Activated CD4-positive, CD25-positive, alpha-beta regulatory T cell treated with anti-CD3 and anti-CD28 coated beads, Interleukin-2, amount 50 U/mL, for 24 hours (primary cell): ENCODE data around the gene DLG4.
"Not testable (repeated sequence)": the region's sequence is repeated elsewhere in the genome, so short reads cannot be mapped to it uniquely, and the experiment has no call there.

Experiments used
- ATAC-seq, 2 donors: fragments of 150-1000 bp; cut with Tn5 transposase; one replicate each; pipeline ENCODE4 v1.10.0; 2021; ENCODE audit warnings: mild to moderate bottlenecking in 1 of 2, moderate library complexity in 1 of 2

Gene DLG4

GRCh38 chr17:7249214-7249613, 29.6 kb upstream of the DLG4 start:
- ATAC-seq: no peak

DNA sequence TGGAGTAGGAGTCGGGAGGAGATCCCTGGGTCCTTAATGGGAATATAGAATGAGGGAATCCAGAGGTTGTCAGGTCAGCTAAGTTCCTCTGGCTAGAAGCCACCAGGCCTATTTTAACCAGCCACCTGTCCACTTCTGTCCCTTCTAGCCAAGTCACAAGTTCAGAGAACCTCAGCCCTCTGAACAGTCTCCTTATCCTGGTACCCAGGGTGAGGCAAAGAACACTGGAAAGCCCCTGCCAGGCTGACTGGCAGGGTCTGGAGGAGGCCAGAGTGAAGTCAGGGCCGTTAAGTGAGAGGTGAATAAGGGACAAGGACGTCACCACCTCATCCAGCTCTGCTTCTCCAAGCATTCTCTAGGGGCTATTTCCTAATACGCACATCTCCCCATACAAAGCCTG, 29.2 kb upstream of the DLG4 start:
- no peak for ATAC-seq

DNA sequence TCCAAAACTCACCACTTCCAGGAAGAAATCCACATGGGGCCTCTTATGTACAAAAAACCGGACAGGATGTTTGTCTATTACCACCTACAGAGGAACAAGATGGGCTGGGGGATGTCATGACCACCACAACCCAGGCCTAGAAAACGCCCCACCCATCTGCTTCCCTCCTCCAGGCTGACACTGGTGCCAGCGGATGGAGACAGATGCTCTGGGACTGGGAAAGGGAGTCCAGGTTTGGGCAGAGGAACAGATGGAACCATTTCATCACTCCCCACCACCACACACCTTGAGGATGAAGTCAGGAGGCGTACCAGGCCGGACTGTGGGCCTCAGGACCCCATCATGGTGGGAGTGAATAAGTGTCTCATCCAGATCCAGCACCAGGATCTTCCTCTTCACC, 27.1 kb upstream of the DLG4 start:
- ATAC-seq: no peak

GRCh38 chr17:7243838-7244237, 24.2 kb upstream of the DLG4 start:
- not testable (repeated sequence) for ATAC-seq

DNA sequence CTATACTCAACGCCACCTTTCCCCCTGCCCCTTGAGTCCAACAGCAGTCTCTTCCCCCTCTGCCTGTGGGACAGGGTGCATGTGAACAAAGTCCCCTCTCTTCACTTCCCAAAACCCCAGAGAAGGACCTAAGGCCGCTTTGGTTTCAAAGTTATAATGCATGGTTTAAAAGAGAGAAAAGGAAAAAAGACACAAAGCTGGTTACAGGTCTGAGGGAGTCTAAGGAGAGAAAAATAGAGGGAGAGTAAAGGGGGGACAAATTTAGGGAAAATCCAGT, 23.8 kb upstream of the DLG4 start:
- ATAC-seq: no peak

DNA sequence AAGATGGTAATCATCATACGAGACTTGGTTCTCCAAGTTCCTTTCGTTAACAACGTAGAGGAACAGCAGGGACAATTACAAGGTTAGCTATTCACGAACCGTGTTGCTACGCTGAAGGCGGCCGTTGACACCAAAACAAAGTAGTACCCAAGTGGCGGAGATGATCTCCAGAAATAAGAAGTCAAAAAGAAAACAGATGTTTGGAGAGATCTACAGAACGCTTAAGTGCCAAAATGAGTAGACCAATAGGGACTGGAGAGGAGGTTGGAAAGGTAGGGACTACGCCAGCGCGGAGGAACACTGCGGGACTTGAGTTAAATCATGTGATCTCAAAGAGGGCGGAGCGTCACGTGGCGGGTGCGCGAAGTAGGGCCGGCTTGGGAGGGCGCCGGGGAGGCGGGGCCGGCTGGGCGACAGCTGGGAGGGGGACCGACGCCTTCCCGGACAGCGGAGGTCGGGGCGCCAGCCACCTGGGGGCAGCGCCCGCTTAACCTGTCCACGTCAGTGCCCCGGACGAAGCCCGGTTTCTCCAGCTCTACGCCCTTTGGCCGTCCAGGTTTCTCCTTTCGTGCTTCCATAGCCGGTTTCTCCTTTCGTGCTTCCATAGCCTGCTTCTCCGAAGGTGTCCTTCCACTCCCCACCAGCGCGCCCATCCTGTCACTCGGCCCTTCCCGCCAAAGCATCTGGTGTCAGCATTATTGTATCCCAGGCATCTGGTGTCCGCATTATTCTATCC, 23.2 kb upstream of the DLG4 start:
- peak; percentile 18 to 33 for ATAC-seq

DNA sequence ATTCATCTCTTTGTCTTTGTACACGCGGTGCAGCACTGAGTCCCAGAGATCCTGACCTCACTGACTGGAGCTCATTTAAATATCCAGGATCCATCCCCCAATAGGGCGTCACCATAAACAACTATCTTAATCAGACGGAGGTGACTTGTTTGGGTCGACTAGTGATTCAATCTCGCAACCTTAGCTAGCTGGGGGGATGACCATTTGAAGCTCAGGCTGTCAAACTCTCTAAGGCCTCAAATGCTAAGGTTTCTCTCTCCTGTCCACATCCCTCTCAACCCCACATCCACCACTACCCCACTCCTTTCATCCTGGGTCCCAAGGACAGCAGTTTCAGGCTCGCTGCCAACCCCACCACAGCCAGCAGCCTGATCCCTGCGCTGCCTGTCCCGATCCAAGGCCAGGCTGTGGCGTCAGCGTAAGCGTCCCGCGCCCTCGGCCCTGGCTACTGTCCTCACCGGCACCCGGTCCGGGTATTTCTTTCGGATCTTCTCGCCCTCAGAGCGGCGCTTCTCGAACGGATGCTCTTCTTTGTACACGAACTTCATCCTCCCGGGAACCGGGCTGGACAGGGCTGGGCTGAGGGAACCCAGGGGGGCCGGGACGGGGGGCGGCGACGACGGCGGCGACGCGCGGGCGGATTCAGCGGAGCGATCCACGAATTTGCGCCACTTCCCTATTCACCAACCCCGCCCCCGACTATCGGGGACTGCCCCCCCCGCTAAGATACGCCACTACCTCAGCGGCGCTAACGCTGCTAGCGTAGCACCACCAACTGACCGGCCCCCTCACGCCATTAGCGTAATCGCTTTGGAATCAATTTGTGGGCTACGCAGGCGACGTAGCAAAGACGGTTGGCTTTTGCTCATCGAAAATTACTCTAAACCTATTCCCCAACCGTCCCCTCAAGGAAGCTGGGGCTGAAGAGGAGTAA, 22.4 kb upstream of the DLG4 start, which contains the start of gene GABARAP:
Gene GABARAP, minus strand, starts transcription at position 667 of the 934 bp plus-strand sequence. Its CDS starts 119 bp downstream, at position 548.
- ATAC-seq: peak; percentile 18 to 21

- ATAC-seq: no peak
Measured at GRCh38 chr17:7241090-7241733, 21.6 kb upstream of the DLG4 start.

DNA sequence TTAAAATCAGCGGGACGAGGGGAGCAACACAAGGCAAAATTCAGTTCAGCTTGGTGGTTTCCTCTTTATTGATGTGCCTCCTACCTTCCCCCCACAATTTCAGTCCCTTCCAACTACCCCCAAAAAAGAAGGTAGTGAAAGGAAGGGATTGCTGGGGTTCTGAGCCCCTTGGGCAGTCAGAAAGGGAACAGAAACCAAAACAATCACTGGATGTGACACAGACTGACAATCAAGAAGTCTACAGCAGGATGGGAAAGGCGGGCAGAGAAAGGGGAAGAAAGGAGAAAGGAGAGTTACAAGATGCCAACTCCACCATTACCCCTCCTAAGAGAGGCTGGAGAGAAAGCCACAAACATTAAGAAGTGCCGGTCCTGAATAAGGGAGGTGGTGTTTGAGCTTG, 20.7 kb upstream of the DLG4 start:
- ATAC-seq: no peak

- ATAC-seq: peak; percentile 68 to 72
Measured at GRCh38 chr17:7239091-7240027, 19.7 kb upstream of the DLG4 start, which contains the start of gene PHF23. Gene PHF23, minus strand, starts transcription at chr17:7239457. Its CDS starts 178 bp downstream, at chr17:7239279.

DNA sequence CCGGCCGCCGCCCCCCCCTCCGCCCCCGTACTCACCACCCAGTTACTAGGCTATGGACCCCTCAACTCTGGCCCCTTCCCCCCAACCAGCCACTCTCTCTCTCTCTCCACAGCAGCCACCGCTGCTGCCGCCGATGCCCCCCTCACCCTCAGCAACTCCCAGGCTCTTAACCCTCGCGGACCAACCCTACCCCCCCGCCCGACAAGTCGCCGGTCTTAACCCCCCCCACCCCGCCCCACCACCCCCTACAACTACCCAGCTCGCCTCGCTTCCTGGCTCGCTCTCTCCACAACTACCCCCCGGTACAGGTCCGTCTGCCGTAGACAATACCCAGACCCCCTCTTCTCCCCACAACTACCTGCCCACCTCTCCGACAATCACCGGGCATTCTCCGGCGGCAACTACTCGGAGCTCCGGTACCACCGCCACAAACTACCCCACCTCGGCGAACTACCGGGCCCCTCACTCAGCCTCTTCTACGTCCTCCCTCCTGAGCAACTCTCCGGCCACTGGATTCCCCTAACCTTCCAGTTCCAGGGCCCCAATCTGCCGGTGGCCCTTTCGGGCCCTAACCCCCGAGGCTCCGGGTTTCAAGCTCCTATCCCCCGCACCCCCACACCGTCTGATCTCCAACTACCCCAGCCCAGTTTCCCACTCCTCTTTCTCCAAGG, 18.9 kb upstream of the DLG4 start:
- ATAC-seq: no peak

GRCh38 chr17:7237761-7238419, 18.3 kb upstream of the DLG4 start:
- peak; percentile 25 to 41 for ATAC-seq

GRCh38 chr17:7237266-7237760, 17.7 kb upstream of the DLG4 start:
- ATAC-seq: no peak

GRCh38 chr17:7236808-7237207, 17.2 kb upstream of the DLG4 start:
- no peak for ATAC-seq

GRCh38 chr17:7235693-7236665, 16.3 kb upstream of the DLG4 start:
- ATAC-seq: no peak

- peak; percentile 52 to 55 for ATAC-seq
Measured at GRCh38 chr17:7234083-7234951, 14.7 kb upstream of the DLG4 start, which contains the start of gene DVL2. Gene DVL2, minus strand, starts transcription at chr17:7234517. Its CDS starts 255 bp downstream, at chr17:7234262.

DNA sequence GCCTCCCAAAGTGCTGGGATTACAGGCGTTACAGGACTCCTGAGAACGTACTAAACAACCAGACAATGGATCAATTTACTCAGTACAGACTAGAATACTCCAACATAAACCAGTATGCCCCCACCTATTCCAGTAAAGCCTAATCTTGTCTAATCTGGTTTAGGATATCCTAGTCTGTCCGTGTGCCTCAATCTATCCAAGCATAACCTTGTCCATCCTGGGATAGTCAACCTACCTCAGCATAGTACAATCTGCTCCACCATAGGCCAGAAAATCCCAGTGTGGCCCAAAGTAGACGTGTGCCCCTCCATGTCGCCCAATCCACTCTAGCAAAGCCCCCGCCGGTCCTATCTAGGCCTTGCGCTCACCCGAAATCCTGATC, 14.1 kb upstream of the DLG4 start:
- ATAC-seq: peak in 1 of 2 donors; percentile 1

- no peak for ATAC-seq
Measured at GRCh38 chr17:7232114-7232513, 12.5 kb upstream of the DLG4 start.
